ENCODE measurements around the gene NFATC3. TPM values are rescaled to one million over a fixed set of nuclear protein-coding genes. Genes with fewer than 3 reads are reported as not detected.
A peak's percentile ranks its signal among the peaks of the same experiment; 100 is the strongest.

The NFATC3 gene
- total and polyA plus RNA-seq, 8 donors = 34.6 to 65.8 (median 39.9) TPM

DNA sequence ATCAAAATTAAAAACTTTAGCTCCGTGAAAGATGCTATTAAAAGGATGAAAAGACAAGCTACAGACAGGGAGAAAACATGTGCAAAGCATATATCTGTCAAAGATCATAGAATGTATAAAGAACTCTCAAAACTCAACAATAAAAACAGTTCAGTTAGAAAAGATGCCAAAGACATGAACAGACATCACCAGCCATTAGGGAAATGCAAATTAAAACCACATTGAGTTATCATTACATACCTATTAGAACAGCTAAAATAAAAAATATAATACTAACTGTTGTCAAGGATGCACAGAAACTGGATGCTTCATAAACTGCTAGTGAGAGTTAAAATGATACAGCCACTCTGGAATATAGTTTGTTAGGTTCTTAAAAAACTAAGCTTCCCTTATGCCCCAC lies 58.8 kb downstream of the NFATC3 start:
- Histone ChIP-seq H3K4me1 (peaks cover 0 to 7% of the 10 kb centered on the region in 2 donors), H3K27me3 (no peaks in the 10 kb centered on the region), H3K4me3 (no peak overlapping the region), H3K9me3 (no peaks in the 10 kb centered on the region), H3K36me3 (peaks cover 0 to 10% of the 10 kb centered on the region in 2 donors), H3K27ac (no peak overlapping the region)
- TF ChIP-seq, protein P1, sequence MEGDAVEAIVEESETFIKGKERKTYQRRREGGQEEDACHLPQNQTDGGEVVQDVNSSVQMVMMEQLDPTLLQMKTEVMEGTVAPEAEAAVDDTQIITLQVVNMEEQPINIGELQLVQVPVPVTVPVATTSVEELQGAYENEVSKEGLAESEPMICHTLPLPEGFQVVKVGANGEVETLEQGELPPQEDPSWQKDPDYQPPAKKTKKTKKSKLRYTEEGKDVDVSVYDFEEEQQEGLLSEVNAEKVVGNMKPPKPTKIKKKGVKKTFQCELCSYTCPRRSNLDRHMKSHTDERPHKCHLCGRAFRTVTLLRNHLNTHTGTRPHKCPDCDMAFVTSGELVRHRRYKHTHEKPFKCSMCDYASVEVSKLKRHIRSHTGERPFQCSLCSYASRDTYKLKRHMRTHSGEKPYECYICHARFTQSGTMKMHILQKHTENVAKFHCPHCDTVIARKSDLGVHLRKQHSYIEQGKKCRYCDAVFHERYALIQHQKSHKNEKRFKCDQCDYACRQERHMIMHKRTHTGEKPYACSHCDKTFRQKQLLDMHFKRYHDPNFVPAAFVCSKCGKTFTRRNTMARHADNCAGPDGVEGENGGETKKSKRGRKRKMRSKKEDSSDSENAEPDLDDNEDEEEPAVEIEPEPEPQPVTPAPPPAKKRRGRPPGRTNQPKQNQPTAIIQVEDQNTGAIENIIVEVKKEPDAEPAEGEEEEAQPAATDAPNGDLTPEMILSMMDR (IDR thresholded peaks at IDR 0.05) = no peak
- intact Hi-C loops (cut with DNase I) = no loop called here
- DNase-seq (no peak), ATAC-seq (no peak)

DNA sequence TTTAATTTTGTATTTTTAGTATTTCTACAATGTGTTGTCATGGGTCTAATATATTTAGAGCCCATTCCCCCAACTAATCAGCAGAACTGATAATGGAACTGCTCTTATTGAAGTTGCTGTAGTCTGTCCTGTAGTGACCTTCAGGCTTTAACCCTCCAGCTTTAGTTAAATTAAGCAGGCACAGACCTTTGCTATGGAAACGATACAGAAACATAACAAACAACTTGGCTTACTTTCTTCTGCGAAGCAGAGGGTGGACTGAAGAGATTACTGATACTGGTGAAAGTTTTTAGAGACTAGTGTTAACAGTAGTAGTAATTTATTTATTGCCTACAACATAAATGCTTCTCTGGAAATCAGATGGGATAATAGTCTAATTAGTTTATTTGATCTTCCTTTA lies 61.4 kb downstream of the NFATC3 start:
- Histone ChIP-seq H3K27me3 (no peaks in the 10 kb centered on the region), H3K4me3 (no peak overlapping the region), H3K9me3 (no peaks in the 10 kb centered on the region), H3K36me3 (peaks cover 0 to 10% of the 10 kb centered on the region in 2 donors), H3K27ac (no peak overlapping the region), H3K4me1 (peaks cover 0 to 7% of the 10 kb centered on the region in 2 donors)
- intact Hi-C loops (cut with DNase I) = no loop called here
- peak in 2 of 4 donors; percentile 37 to 67 for DNase-seq
- TF ChIP-seq, protein P1 (IDR thresholded peaks at IDR 0.05) = no peak
- ATAC-seq = peak; percentile 90

DNA sequence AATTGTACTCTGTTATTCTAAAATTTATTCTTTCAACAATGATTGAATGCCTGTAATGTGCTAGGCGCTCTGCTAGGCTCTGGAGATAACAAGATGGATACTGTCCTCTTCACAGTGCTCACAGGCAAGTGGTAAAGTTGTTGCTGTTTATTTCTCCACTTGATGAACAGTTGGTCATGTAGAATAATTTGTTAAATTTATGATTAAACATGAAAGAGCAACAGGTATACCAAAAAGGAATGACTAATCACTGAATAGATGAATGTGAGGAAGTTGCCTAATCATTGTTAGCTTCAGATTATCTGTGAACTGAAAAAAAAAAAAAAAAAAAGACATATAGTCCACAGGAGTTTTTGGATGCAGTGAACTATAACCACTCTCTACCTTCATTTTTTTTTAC lies 62.3 kb downstream of the NFATC3 start:
- ATAC-seq (no peak), DNase-seq (no peak)
- peaks cover 0 to 10% of the 10 kb centered on the region in 2 donors for H3K36me3 ChIP-seq
- no peaks in the 10 kb centered on the region for H3K27me3 ChIP-seq
- TF ChIP-seq, protein P1 (IDR thresholded peaks at IDR 0.05) = no peak
- no peaks in the 10 kb centered on the region for H3K9me3 ChIP-seq
- intact Hi-C loops (cut with DNase I) = no loop called here
- H3K27ac ChIP-seq = no peak overlapping the region
- peaks cover 0 to 7% of the 10 kb centered on the region in 2 donors for H3K4me1 ChIP-seq
- no peak overlapping the region for H3K4me3 ChIP-seq

DNA sequence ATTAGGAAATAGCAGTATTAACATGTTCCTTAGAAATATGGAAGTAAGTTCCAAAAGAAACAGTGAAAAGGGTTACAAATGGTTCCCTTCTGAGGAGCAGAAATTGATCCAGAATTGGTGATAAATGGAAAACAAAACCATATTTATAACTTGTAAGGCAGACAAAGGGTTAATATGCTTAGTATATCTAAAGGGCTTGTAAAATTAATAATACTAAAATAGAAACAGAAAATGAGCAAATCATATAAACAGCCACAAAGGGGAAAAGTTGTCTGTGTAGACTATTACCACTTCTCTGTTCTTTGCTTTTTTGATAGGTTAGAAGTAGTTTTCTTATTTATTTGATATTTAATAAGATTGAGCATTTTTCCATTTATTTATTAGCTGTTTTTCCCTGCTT lies 64.4 kb downstream of the NFATC3 start:
- intact Hi-C loops (cut with DNase I) = no loop called here
- H3K4me1 ChIP-seq = peaks cover 0 to 7% of the 10 kb centered on the region in 2 donors
- no peaks in the 10 kb centered on the region for H3K27me3 ChIP-seq
- peaks cover 0 to 7% of the 10 kb centered on the region in 2 donors for H3K36me3 ChIP-seq
- ATAC-seq (no peak), DNase-seq (no peak)
- no peak overlapping the region for H3K27ac ChIP-seq
- no peak overlapping the region for H3K4me3 ChIP-seq
- TF ChIP-seq, protein P1 (IDR thresholded peaks at IDR 0.05) = no peak
- no peaks in the 10 kb centered on the region for H3K9me3 ChIP-seq

DNA sequence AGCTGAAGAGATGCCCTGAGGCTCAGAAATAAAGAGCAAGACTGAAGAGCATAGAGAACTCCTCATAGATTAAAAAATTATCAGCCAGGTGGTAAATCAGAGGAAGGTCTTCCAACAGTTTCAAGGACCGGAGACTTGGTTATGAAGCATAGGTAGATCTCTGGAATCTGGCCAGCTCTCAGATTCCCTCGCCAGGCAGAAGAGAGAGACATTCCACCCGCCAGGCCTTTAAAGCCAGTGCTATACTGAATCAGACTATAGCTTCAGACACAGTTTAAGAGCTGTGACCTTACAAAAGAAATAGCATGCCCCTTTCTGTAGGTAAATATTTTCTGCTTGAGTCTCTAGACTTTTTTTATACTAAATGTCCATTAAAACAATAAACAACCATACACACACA lies 70.3 kb downstream of the NFATC3 start:
- Histone ChIP-seq H3K4me1 (no peaks in the 10 kb centered on the region), H3K36me3 (peaks cover 0 to 36% of the 10 kb centered on the region in 2 donors), H3K9me3 (no peaks in the 10 kb centered on the region), H3K27ac (no peak overlapping the region), H3K4me3 (no peak overlapping the region), H3K27me3 (no peaks in the 10 kb centered on the region)
- intact Hi-C loops (cut with DNase I) = no loop called here
- DNase-seq (no peak), ATAC-seq (no peak)
- TF ChIP-seq, protein P1 (IDR thresholded peaks at IDR 0.05) = no peak

Data from left lung (tissue), 10 donors.